Breast epithelium (tissue), 3 donors: ENCODE results near the gene KIAA0408.

Source experiments
- CTCF ChIP-seq, 3 donors: fragments of 450-650 bp; IDR thresholded peaks; one replicate each; pipeline ENCODE4 v1.5.1; 2016 to 2017; ENCODE audit warnings: antibody characterized with exemption in 3 of 3, mild to moderate bottlenecking in 3 of 3, moderate library complexity in 3 of 3
- POLR2AphosphoS5 ChIP-seq, 3 donors: sonication (generic); formaldehyde crosslinking; IDR thresholded peaks; one replicate each; pipeline ENCODE4 v1.6.1; 2017; ENCODE audit warnings: antibody characterized with exemption in 3 of 3

- TF ChIP-seq CTCF (IDR thresholded peaks at IDR 0.05) = no peak
- no peak for TF ChIP-seq POLR2AphosphoS5 (IDR thresholded peaks at IDR 0.05)
Observed at GRCh38 chr6:127452803-127453202, 6.4 kb downstream of the KIAA0408 start.
